IPS-20b (cell line): ENCODE measurements around the gene CLMN.

Experiments used
- H3K27ac ChIP-seq: one replicate; pipeline ENCODE4 v1.5.1; 2013; ENCODE audit warnings: low read length
- H3K27me3 ChIP-seq: 2 replicates; pipeline ENCODE4 v1.6.1; 2013; ENCODE audit warnings: mild to moderate bottlenecking, low read length, inconsistent platforms; ENCODE audit not compliant: insufficient read depth
- H3K36me3 ChIP-seq: 2 replicates; pipeline ENCODE4 v1.6.1; 2013; ENCODE audit warnings: low read depth, mild to moderate bottlenecking, inconsistent platforms, low read length, moderate library complexity; ENCODE audit not compliant: insufficient read depth
- H3K4me1 ChIP-seq: 2 replicates; pipeline ENCODE4 v1.6.1; 2013; ENCODE audit warnings: mild to moderate bottlenecking, control low read depth, inconsistent platforms, low read length, moderate library complexity; ENCODE audit not compliant: insufficient read depth
- H3K4me3 ChIP-seq: 2 replicates; pipeline ENCODE4 v1.5.1; 2013; ENCODE audit warnings: mild to moderate bottlenecking, low read length, inconsistent platforms
- H3K9ac ChIP-seq: 2 replicates; pipeline ENCODE4 v1.6.1; 2013; ENCODE audit warnings: low read depth, mild to moderate bottlenecking, inconsistent platforms, low read length, moderate library complexity
- H3K9me3 ChIP-seq: 2 replicates; pipeline ENCODE4 v1.6.1; 2013; ENCODE audit warnings: mild to moderate bottlenecking, low read depth, low read length, inconsistent platforms; ENCODE audit not compliant: insufficient read depth

CLMN gene

GRCh38 chr14:95238487-95239298 is 81.0 kb downstream of the CLMN start:
- H3K4me1 ChIP-seq, result no peaks in the 10 kb centered on the region
- H3K27me3 ChIP-seq, result no peaks in the 10 kb centered on the region
- H3K9me3 ChIP-seq, result no peaks in the 10 kb centered on the region
- no peak overlapping the region for H3K4me3 ChIP-seq
- no peak overlapping the region for H3K9ac ChIP-seq
- no peak overlapping the region for H3K27ac ChIP-seq
- H3K36me3 ChIP-seq, result no peaks in the 10 kb centered on the region

DNA sequence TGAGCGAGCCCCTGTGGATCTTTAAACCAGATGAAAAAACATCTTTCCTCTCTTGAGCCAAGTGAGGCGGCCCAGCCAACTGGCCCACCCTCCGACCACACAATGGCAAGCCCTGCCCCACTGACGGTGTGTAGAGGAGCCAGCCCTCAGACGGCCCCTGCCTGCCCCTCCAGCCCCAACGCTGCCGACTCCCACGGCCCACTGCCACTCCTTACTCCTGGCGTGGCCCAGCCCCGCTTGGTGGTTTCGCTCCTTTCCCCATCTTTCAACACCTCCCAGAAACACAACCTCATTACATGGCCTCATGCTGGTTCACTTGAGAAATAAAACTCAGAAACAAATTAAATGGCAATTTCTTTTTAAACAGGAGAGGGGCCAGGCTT is 81.8 kb downstream of the CLMN start:
- no peaks in the 10 kb centered on the region for H3K36me3 ChIP-seq
- no peaks in the 10 kb centered on the region for H3K9me3 ChIP-seq
- no peaks in the 10 kb centered on the region for H3K27me3 ChIP-seq
- H3K27ac ChIP-seq, result no peak overlapping the region
- no peak overlapping the region for H3K9ac ChIP-seq
- H3K4me1 ChIP-seq, result no peaks in the 10 kb centered on the region
- no peak overlapping the region for H3K4me3 ChIP-seq

- Histone ChIP-seq H3K36me3 (no peaks in the 10 kb centered on the region), H3K27me3 (no peaks in the 10 kb centered on the region), H3K9me3 (no peaks in the 10 kb centered on the region), H3K4me1 (no peaks in the 10 kb centered on the region), H3K9ac (no peak overlapping the region), H3K4me3 (no peak overlapping the region), H3K27ac (no peak overlapping the region)
Measured at GRCh38 chr14:95237121-95237957, 82.4 kb downstream of the CLMN start.

- H3K9me3 ChIP-seq, result no peaks in the 10 kb centered on the region
- no peaks in the 10 kb centered on the region for H3K27me3 ChIP-seq
- H3K27ac ChIP-seq, result no peak overlapping the region
- H3K36me3 ChIP-seq, result no peaks in the 10 kb centered on the region
- no peak overlapping the region for H3K9ac ChIP-seq
- no peaks in the 10 kb centered on the region for H3K4me1 ChIP-seq
- no peak overlapping the region for H3K4me3 ChIP-seq
Measured at GRCh38 chr14:95236221-95236620, 83.5 kb downstream of the CLMN start.

- Histone ChIP-seq H3K27ac (no peak overlapping the region), H3K9me3 (no peaks in the 10 kb centered on the region), H3K4me3 (no peak overlapping the region), H3K27me3 (no peaks in the 10 kb centered on the region), H3K9ac (no peak overlapping the region), H3K36me3 (no peaks in the 10 kb centered on the region), H3K4me1 (no peaks in the 10 kb centered on the region)
Measured at GRCh38 chr14:95235767-95236166, 83.9 kb downstream of the CLMN start.

- no peak overlapping the region for H3K9ac ChIP-seq
- H3K27ac ChIP-seq, result no peak overlapping the region
- no peaks in the 10 kb centered on the region for H3K9me3 ChIP-seq
- no peaks in the 10 kb centered on the region for H3K4me1 ChIP-seq
- H3K27me3 ChIP-seq, result no peaks in the 10 kb centered on the region
- H3K4me3 ChIP-seq, result no peak overlapping the region
- H3K36me3 ChIP-seq, result no peaks in the 10 kb centered on the region
Measured at GRCh38 chr14:95235351-95235750, 84.4 kb downstream of the CLMN start.

- no peak overlapping the region for H3K27ac ChIP-seq
- no peak overlapping the region for H3K9ac ChIP-seq
- no peaks in the 10 kb centered on the region for H3K9me3 ChIP-seq
- H3K4me1 ChIP-seq, result no peaks in the 10 kb centered on the region
- no peak overlapping the region for H3K4me3 ChIP-seq
- no peaks in the 10 kb centered on the region for H3K27me3 ChIP-seq
- no peaks in the 10 kb centered on the region for H3K36me3 ChIP-seq
Measured at GRCh38 chr14:95234426-95234825, 85.3 kb downstream of the CLMN start.

DNA sequence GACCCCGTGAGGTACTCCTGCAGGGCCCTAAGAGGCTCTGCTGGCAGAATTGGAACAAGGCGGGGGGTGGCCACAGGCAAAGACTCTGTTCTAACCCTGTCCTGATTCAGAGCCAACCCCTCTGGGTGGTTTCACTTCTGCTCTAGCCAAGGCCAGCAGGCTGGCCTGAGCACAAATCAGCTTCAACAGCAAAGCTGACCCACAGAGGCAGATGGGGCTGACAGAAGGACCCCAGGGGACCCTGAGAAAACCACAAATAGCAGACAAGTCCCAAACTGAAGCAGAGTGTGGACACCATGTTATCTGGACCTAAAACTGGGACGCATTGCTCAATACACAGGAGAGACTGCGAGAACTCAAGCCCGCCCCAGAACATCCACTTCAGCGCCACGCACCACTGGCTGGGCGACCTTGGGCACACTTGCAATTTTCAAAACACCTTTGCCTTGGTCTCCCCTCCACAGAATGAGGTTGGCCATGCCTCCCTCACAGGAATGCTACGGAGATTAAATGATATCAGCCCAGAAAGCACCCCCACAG is 85.9 kb downstream of the CLMN start:
- Histone ChIP-seq H3K27ac (no peak overlapping the region), H3K4me1 (no peaks in the 10 kb centered on the region), H3K27me3 (no peaks in the 10 kb centered on the region), H3K4me3 (no peak overlapping the region), H3K9ac (no peak overlapping the region), H3K9me3 (no peaks in the 10 kb centered on the region), H3K36me3 (no peaks in the 10 kb centered on the region)

- H3K9ac ChIP-seq, result no peak overlapping the region
- no peak overlapping the region for H3K4me3 ChIP-seq
- no peaks in the 10 kb centered on the region for H3K27me3 ChIP-seq
- H3K36me3 ChIP-seq, result no peaks in the 10 kb centered on the region
- no peaks in the 10 kb centered on the region for H3K4me1 ChIP-seq
- H3K9me3 ChIP-seq, result no peaks in the 10 kb centered on the region
- H3K27ac ChIP-seq, result no peak overlapping the region
Measured at GRCh38 chr14:95232894-95233584, 86.7 kb downstream of the CLMN start.

- H3K27me3 ChIP-seq, result no peaks in the 10 kb centered on the region
- H3K27ac ChIP-seq, result no peak overlapping the region
- H3K9ac ChIP-seq, result no peak overlapping the region
- no peak overlapping the region for H3K4me3 ChIP-seq
- H3K36me3 ChIP-seq, result no peaks in the 10 kb centered on the region
- H3K4me1 ChIP-seq, result no peaks in the 10 kb centered on the region
- no peaks in the 10 kb centered on the region for H3K9me3 ChIP-seq
Measured at GRCh38 chr14:95231966-95232633, 87.6 kb downstream of the CLMN start.

DNA sequence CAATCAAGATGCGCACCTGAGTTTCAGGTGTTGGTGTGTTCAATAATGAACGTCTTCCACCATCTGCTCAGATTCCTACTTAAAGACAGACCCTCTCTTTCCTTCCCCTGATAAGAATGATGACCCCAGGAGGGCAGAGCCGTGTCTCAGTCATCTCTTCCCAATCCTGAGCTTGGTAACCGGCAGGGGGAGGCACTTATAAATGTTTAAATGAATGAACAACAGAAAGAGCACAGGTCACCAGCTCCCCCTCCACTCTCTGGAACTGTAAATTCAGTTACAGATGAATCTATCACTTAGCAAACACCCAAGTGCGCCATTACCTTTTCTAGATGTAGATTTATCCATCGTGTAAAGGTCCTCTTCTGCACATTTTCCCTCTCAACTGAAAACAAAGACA is 90.0 kb downstream of the CLMN start:
- H3K9ac ChIP-seq, result no peak overlapping the region

More for the DNA sequence above, 90.0 kb downstream of the CLMN start:
- H3K4me3 ChIP-seq, result no peak overlapping the region
- no peaks in the 10 kb centered on the region for H3K9me3 ChIP-seq
- H3K27me3 ChIP-seq, result no peaks in the 10 kb centered on the region
- H3K4me1 ChIP-seq, result peaks cover 4% of the 10 kb centered on the region; the same call in 1 of the 2 replicates
- no peak overlapping the region for H3K27ac ChIP-seq
- H3K36me3 ChIP-seq, result no peaks in the 10 kb centered on the region
